Amygdala (tissue), 56 donors: ENCODE measurements around the gene SLC6A9.
A peak's percentile ranks its signal among the peaks of the same experiment; 100 is the strongest.

Source experiments
- DNase-seq, 56 donors: peaks; one replicate each; lab custom pipeline; 2025; lab: John Stamatoyannopoulos, UW

SLC6A9 gene

GRCh38 chr1:44012941-44013609 lies 18.2 kb downstream of the SLC6A9 start:
- peak in 16 of 56 donors; percentile 23 to 64 (median 50) for DNase-seq

GRCh38 chr1:44012404-44012803 lies 18.9 kb downstream of the SLC6A9 start:
- peak in 3 of 56 donors; percentile 17 to 37 (median 33) for DNase-seq

- peak in 54 of 56 donors; percentile 50 to 95 (median 82) for DNase-seq
Observed at GRCh38 chr1:44010935-44011471, 20.3 kb downstream of the SLC6A9 start.

- no peak for DNase-seq
Observed at GRCh38 chr1:44008259-44008658, 23.0 kb downstream of the SLC6A9 start.

GRCh38 chr1:44002606-44003157 lies 28.6 kb downstream of the SLC6A9 start:
- DNase-seq: no peak

GRCh38 chr1:44002165-44002564 lies 29.1 kb downstream of the SLC6A9 start:
- DNase-seq: no peak

GRCh38 chr1:44000122-44000665 lies 31.1 kb downstream of the SLC6A9 start:
- DNase-seq: no peak

GRCh38 chr1:43999455-43999854 lies 31.8 kb downstream of the SLC6A9 start:
- DNase-seq: peak in 2 of 56 donors; percentile 24 to 32

GRCh38 chr1:43998000-43998378 lies 33.3 kb downstream of the SLC6A9 start:
- no peak for DNase-seq

- no peak for DNase-seq
Observed at GRCh38 chr1:43997295-43997999, 33.8 kb downstream of the SLC6A9 start.

GRCh38 chr1:43996733-43997115 lies 34.5 kb downstream of the SLC6A9 start:
- no peak for DNase-seq

GRCh38 chr1:43995984-43996732 lies 35.1 kb downstream of the SLC6A9 start:
- peak in 13 of 56 donors; percentile 13 to 46 (median 28) for DNase-seq

GRCh38 chr1:43994794-43995790 lies 36.2 kb downstream of the SLC6A9 start:
- DNase-seq: peak in 1 of 56 donors; percentile 17

- DNase-seq: no peak
Observed at GRCh38 chr1:43994071-43994470, 37.2 kb downstream of the SLC6A9 start.

- DNase-seq: no peak
Observed at GRCh38 chr1:43993206-43993914, 37.9 kb downstream of the SLC6A9 start.

- DNase-seq: peak in 1 of 56 donors; percentile 33
Observed at GRCh38 chr1:43992232-43992995, 38.8 kb downstream of the SLC6A9 start.

GRCh38 chr1:43991476-43992231 lies 39.6 kb downstream of the SLC6A9 start, which contains the start of gene CCDC24:
Gene CCDC24, plus strand, starts transcription at chr1:43991599. Its CDS starts 280 bp downstream, at chr1:43991879.
- DNase-seq: peak in 52 of 56 donors; percentile 25 to 88 (median 72)
